B cell (primary cell): Measurements from ENCODE around the gene PISD.

Experiments
- EZH2 ChIP-seq: IDR thresholded peaks from 2 replicates; pipeline ENCODE4 v1.6.1; 2012; ENCODE audit warnings: borderline replicate concordance, low read depth, mild to moderate bottlenecking, moderate library complexity, low read length; ENCODE audit not compliant: insufficient read depth, poor library complexity, severe bottlenecking
- TF ChIP-seq, protein P1 (sequence below): fragments of 200-600 bp; IDR thresholded peaks from one replicate; pipeline ENCODE4 v1.8.0; 2022; ENCODE audit warnings: antibody characterized with exemption, mild to moderate bottlenecking

GRCh38 chr22:31622980-31623379 lies 39.0 kb downstream of the PISD start:
- TF ChIP-seq, protein P1, sequence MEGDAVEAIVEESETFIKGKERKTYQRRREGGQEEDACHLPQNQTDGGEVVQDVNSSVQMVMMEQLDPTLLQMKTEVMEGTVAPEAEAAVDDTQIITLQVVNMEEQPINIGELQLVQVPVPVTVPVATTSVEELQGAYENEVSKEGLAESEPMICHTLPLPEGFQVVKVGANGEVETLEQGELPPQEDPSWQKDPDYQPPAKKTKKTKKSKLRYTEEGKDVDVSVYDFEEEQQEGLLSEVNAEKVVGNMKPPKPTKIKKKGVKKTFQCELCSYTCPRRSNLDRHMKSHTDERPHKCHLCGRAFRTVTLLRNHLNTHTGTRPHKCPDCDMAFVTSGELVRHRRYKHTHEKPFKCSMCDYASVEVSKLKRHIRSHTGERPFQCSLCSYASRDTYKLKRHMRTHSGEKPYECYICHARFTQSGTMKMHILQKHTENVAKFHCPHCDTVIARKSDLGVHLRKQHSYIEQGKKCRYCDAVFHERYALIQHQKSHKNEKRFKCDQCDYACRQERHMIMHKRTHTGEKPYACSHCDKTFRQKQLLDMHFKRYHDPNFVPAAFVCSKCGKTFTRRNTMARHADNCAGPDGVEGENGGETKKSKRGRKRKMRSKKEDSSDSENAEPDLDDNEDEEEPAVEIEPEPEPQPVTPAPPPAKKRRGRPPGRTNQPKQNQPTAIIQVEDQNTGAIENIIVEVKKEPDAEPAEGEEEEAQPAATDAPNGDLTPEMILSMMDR: no peak
- no peak for TF ChIP-seq EZH2
